GM19463 (cell line): ENCODE measurements around the gene ZFX.
"Not testable (repeated sequence)": the region's sequence is repeated elsewhere in the genome, so short reads cannot be mapped to it uniquely, and the experiment has no call there.

Experiments used
- ATAC-seq: cut with Tn5 transposase; IDR thresholded peaks from one replicate; pipeline ENCODE4 v1.9.1; 2021; ENCODE audit warnings: mild to moderate bottlenecking, moderate library complexity; ENCODE audit not compliant: unreplicated experiment

The ZFX gene

GRCh38 chrX:24149351-24150050 is at the start of gene ZFX:
TSS of gene ZFX (plus strand) at chrX:24149729. CDS start at chrX:24172743, 23,014 bp downstream.
- peak; percentile 50 for ATAC-seq

GRCh38 chrX:24100713-24101112 is 48.8 kb upstream of the ZFX start:
- no peak for ATAC-seq

GRCh38 chrX:24110069-24110468 is 39.5 kb upstream of the ZFX start:
- ATAC-seq = no peak

- ATAC-seq = no peak
These were observed 36.3 kb upstream of the ZFX start for GRCh38 chrX:24113181-24113580.

- no peak for ATAC-seq
These were observed 32.3 kb upstream of the ZFX start for GRCh38 chrX:24117258-24117657.

- no peak for ATAC-seq
These were observed 25.2 kb upstream of the ZFX start for GRCh38 chrX:24124244-24124799.

GRCh38 chrX:24125028-24125612 is 24.4 kb upstream of the ZFX start:
- ATAC-seq = no peak

- ATAC-seq = no peak
These were observed 18.1 kb upstream of the ZFX start for GRCh38 chrX:24131476-24131875.

GRCh38 chrX:24133312-24133711 is 16.2 kb upstream of the ZFX start:
- no peak for ATAC-seq

GRCh38 chrX:24135768-24136167 is 13.8 kb upstream of the ZFX start:
- ATAC-seq = not testable (repeated sequence)

- ATAC-seq = no peak
These were observed 12.3 kb upstream of the ZFX start for GRCh38 chrX:24137192-24137591.

- not testable (repeated sequence) for ATAC-seq
These were observed 5.5 kb upstream of the ZFX start for GRCh38 chrX:24143982-24144381.

- no peak for ATAC-seq
These were observed 5.0 kb upstream of the ZFX start for GRCh38 chrX:24144528-24144927.

GRCh38 chrX:24145303-24146186 is 4.0 kb upstream of the ZFX start:
- ATAC-seq = no peak

GRCh38 chrX:24146283-24146949 is 3.1 kb upstream of the ZFX start:
- no peak for ATAC-seq

GRCh38 chrX:24147165-24147564 is 2.4 kb upstream of the ZFX start:
- no peak for ATAC-seq

GRCh38 chrX:24148121-24148520 is 1.4 kb upstream of the ZFX start:
- no peak for ATAC-seq

- peak; percentile 6 for ATAC-seq
These were observed 786 bp upstream of the ZFX start for GRCh38 chrX:24148535-24149350.

- ATAC-seq = peak; percentile 70
These were observed 692 bp downstream of the ZFX start for GRCh38 chrX:24150051-24150790.
